C4-2B (cell line): Measurements from ENCODE around the gene CPB2.

Experiments used
- H3K27ac ChIP-seq: fragments of 450-650 bp; 2 replicates; pipeline ENCODE4 v1.5.1; 2017
- ZFX ChIP-seq: fragments of 450-650 bp; IDR thresholded peaks from 2 replicates; pipeline ENCODE4 v1.6.1; 2017
- TF ChIP-seq, protein P1 (sequence below): fragments of 450-650 bp; conservative IDR thresholded peaks from 2 replicates; pipeline ENCODE4 v1.5.1; 2017; ENCODE audit warnings: mild to moderate bottlenecking

Gene CPB2

DNA sequence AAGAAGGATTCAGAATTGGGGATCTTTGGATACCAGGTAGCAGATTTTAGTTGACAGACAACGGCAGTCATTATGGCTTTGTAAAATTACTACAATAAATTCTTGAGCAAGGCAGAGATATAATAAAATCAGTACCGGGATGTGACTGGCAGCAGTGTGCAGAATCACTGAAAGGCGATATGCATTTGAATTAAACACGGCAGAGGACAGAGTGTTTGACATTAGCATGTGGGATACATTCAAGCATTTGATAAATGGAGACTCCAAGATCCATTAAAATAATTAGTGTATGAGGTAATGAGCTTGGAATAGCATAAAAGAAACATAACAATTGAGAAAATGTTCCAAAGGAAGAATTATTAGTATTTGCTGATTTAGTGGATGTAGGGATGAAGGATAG is 40.3 kb upstream of the CPB2 start:
- no peak overlapping the region for H3K27ac ChIP-seq
- TF ChIP-seq, protein P1, sequence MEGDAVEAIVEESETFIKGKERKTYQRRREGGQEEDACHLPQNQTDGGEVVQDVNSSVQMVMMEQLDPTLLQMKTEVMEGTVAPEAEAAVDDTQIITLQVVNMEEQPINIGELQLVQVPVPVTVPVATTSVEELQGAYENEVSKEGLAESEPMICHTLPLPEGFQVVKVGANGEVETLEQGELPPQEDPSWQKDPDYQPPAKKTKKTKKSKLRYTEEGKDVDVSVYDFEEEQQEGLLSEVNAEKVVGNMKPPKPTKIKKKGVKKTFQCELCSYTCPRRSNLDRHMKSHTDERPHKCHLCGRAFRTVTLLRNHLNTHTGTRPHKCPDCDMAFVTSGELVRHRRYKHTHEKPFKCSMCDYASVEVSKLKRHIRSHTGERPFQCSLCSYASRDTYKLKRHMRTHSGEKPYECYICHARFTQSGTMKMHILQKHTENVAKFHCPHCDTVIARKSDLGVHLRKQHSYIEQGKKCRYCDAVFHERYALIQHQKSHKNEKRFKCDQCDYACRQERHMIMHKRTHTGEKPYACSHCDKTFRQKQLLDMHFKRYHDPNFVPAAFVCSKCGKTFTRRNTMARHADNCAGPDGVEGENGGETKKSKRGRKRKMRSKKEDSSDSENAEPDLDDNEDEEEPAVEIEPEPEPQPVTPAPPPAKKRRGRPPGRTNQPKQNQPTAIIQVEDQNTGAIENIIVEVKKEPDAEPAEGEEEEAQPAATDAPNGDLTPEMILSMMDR, result no peak
- no peak for TF ChIP-seq ZFX

DNA sequence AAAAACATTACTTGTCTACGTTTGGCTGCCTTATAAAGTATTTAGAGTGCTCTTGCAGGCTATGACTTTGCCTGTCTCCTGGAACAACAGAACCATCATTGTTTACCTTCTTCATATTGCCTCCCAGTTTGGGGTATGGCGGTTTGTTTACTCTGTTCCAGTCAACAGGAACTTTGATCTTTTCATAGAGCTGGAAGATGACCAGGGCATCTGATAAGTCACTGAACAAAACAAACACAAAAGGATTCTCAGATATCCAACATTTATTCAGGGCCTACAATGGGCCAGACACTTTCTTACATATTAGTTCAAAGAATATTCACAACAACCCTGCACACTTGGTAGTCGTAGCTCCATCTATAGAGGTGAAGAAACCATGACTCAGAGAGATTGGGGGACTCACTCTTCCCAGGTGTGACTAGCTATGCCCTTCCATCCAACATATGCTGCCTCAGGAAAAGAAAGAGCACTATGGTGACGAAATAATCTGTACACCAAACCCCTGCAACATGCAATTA is 38.4 kb upstream of the CPB2 start:
- TF ChIP-seq ZFX, result no peak
- TF ChIP-seq, protein P1, result no peak
- peak overlapping the region; percentile 91 for H3K27ac ChIP-seq

DNA sequence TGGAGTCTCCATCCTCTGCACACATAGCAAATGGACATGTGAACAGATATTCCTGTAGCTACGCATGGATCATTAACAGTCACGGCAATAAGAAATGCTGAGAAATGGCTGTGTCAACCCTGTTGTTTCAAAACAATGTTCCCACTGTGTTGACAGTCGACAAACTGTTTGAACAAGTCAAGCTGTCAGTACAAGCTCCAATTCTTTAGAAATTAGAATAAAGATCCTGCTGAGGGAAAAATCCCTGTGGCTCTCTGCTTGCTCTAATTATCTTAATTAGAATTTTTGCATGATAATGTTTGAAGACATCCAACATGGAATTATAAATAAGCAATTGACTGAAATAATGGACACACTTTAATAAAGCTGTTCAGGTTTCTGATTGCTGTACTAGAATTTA is 37.9 kb upstream of the CPB2 start:
- peak overlapping the region; percentile 91; the same call in 1 of the 2 replicates for H3K27ac ChIP-seq
- TF ChIP-seq ZFX, result no peak
- TF ChIP-seq, protein P1, result no peak

DNA sequence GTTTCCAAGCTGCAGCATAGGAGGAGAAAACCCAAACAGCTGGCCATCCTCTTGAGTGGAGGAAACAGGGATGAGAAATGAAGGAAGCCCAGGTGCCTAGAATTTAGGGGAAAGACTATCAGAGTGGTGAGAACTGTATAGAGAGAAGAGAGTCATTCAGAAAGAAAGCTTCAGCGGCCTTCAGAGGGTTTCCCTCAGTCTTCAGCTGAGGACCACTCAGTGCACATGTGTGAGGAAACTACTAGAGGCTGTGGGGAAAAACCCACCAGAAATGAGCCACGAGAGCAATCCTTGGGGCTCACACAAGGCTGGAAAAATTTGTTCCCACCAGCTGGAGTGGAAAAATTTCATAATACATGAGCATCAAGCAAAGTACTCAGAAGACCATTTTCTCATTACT is 35.2 kb upstream of the CPB2 start:
- TF ChIP-seq, protein P1, result no peak
- TF ChIP-seq ZFX, result no peak

DNA sequence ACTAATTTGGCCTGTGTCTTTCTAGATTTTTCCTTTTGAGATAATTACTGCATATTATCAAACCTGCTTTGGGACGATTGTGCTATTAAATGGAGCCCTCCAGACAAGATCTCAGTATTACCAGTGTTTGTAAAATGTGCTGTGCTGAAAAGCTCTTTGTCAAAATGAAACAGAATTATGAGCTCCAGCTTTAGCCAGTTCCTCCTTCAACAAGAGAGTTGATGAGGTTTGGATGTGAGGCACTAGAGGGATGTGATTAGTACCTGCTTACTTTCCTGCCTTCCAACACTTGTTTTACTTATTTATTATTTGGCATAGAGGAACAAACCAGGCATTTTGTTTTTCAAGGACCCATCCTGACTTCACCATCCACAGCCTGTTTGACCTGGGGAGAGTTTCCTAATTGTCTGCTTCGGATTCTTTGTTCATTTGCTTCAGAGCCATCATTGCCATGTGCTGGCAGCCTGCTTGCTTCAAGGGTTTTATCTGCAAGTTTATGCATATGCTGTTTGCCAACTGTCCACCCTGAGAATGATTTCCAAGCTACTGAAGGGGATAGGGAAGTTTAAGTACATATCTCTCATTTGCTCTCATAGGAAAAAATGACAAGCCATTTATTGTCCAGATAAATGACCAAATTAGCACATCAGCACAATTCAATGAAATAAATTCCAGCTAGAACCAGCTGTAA is 32.9 kb upstream of the CPB2 start:
- no peak for TF ChIP-seq ZFX
- TF ChIP-seq, protein P1, result no peak
- H3K27ac ChIP-seq, result peak overlapping the region; percentile 98

More for the DNA sequence above, 35.2 kb upstream of the CPB2 start:
- no peak overlapping the region for H3K27ac ChIP-seq

DNA sequence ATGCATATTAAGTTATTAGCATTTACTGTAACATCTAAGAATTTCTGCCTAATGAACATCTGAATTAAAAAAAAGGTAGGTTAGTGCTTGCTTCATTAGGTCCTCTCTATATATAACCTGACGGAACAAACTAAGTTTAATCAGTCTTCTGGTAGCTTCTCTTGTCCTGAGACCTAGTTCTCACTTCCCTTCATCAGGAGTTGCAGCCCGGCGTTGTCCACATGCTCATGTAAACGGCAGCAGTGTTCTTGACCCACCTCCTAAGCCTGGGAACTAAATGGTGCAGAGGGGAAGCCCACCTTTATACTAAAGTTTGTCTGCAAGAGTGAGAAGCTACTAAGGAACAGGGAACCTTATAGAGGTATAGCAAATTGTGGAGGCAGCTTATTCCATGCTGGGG is 31.9 kb upstream of the CPB2 start:
- H3K27ac ChIP-seq, result peak overlapping the region; percentile 98
- no peak for TF ChIP-seq ZFX
- TF ChIP-seq, protein P1, result no peak

DNA sequence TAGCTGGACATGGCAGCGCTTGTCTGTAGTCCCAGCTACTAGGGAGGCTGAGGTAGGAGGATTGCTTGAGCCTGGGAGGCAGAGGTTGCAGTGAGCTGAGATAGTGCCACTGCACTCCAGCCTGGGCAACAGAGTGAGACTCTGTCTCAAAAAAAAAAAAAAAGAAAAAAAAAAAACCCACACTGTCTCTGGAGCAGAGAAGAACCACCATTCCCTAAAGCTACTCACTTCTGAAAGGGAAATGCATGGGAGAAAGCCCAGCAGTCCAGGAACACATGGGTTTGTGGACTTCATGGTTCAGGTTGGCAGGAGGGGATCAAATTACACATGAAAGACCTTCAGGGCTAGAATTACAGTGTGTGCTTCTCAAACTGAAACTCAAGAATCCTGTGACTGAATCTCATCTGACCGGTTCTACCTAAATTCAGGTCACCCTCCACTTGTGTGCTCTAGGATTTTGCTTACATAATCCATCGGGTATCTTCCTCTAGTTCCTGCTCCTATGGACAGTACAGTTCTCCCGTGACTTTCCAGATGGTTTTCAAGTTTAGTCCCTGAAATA is 30.2 kb upstream of the CPB2 start:
- peak overlapping the region; percentile 98 for H3K27ac ChIP-seq

More for the DNA sequence above, 30.2 kb upstream of the CPB2 start:
- TF ChIP-seq ZFX, result no peak
- TF ChIP-seq, protein P1, result no peak
